Activated naive CD8-positive, alpha-beta T cell treated with anti-CD3 and anti-CD28 coated beads for 36 hours (primary cell): ENCODE results near the gene DCTN3. TPM values are rescaled to one million over a fixed set of nuclear protein-coding genes. Genes with fewer than 3 reads are reported as not detected.

Experiments used
- DNase-seq: peaks from one replicate; pipeline ENCODE4 v3.0.0; 2021
- H3K27ac Mint-ChIP-seq: one replicate; pipeline ENCODE4 v1.8.0; 2022; ENCODE audit warnings: mild to moderate bottlenecking, moderate library complexity, mixed read lengths
- H3K27me3 Mint-ChIP-seq: one replicate; pipeline ENCODE4 v1.8.0; 2022; ENCODE audit warnings: mild to moderate bottlenecking, mixed read lengths
- H3K36me3 Mint-ChIP-seq: one replicate; pipeline ENCODE4 v1.8.0; 2021; ENCODE audit warnings: mild to moderate bottlenecking, mixed read lengths
- H3K4me1 Mint-ChIP-seq: one replicate; pipeline ENCODE4 v1.8.0; 2021; ENCODE audit warnings: mixed read lengths
- H3K4me3 Mint-ChIP-seq: one replicate; pipeline ENCODE4 v1.8.0; 2022; ENCODE audit warnings: mild to moderate bottlenecking, moderate library complexity, mixed read lengths
- H3K9me3 Mint-ChIP-seq: one replicate; pipeline ENCODE4 v1.8.0; 2022; ENCODE audit warnings: mixed read lengths
- total RNA-seq, 2 experiments: library from RNA; stranded (reverse); gene quantifications; one replicate each; pipeline ENCODE4 v1.2.3, GENCODE V29; 2021

Gene DCTN3
- total RNA-seq, 2 experiments from 2014 or later, result 62.9 to 63.0 TPM

DNA sequence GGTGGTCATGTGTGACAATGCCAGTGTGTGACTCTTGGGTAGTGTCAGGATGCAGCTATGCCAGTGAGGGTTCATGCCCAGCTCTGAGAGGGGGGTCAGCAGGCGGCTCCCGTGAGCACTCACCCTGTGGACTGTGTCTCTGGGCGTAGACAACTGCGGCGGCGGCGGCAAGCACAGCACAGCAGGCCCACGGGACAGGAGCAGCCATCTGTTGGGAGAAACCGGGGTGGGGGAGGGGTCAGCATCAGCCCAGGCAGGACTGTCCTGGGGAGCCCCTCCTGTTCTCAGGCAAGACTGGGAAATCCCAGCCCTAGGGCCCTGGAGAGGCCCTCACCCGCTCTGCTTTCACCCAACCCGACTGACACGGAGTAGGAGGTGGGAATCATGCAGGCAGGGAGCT lies 51.5 kb downstream of the DCTN3 start:
- no peak for DNase-seq
- H3K4me1 Mint-ChIP-seq, result no peaks in the 10 kb centered on the region
- H3K36me3 Mint-ChIP-seq, result no peaks in the 10 kb centered on the region
- no peak overlapping the region for H3K4me3 Mint-ChIP-seq
- H3K9me3 Mint-ChIP-seq, result no peaks in the 10 kb centered on the region
- no peak overlapping the region for H3K27ac Mint-ChIP-seq
- H3K27me3 Mint-ChIP-seq, result peaks cover 24% of the 10 kb centered on the region

DNA sequence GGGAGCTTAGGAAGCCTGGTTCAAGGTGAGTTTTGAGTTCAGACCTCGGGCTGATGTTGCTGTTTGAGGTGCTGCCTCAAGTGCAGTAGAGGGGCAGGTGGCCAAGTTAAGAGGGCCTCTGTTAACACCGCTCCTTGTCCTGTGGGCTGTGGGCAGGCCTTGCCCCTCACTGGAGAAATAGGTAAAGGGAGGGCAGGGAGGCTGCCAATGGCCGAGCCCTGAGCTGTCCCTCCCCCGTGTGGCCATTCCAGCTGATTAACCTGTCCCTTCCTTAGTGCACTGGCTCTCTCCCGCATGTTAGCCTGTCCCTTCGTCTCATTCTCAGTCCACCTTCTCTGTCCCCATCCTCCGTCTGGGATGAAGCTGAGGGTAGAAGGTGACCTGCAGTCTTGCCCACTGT lies 52.2 kb downstream of the DCTN3 start:
- H3K4me1 Mint-ChIP-seq, result no peaks in the 10 kb centered on the region
- no peak overlapping the region for H3K4me3 Mint-ChIP-seq
- peaks cover 20% of the 10 kb centered on the region for H3K27me3 Mint-ChIP-seq
- no peaks in the 10 kb centered on the region for H3K36me3 Mint-ChIP-seq
- no peaks in the 10 kb centered on the region for H3K9me3 Mint-ChIP-seq
- DNase-seq, result no peak
- no peak overlapping the region for H3K27ac Mint-ChIP-seq

DNA sequence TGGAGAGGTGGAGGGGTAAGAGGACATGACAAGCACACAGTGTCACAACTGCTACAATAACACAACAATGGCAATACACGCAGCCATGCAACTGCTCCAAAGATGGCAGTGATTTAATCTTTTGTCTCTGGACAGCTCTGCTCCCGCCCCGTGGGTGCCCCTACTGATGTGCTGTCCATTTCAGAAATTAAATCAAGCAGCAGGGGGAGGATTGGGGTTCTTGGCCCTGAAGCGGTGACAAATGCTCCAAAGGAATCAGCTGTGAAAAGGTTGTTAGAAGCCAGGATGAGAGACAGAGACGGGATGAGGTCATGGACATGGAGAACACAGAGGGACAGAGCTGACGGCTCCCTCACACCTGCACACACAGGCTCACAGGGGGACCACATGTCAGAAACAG lies 53.3 kb downstream of the DCTN3 start:
- H3K27ac Mint-ChIP-seq, result no peak overlapping the region
- no peak for DNase-seq
- H3K9me3 Mint-ChIP-seq, result no peaks in the 10 kb centered on the region
- peaks cover 20% of the 10 kb centered on the region for H3K27me3 Mint-ChIP-seq
- H3K36me3 Mint-ChIP-seq, result no peaks in the 10 kb centered on the region
- H3K4me1 Mint-ChIP-seq, result no peaks in the 10 kb centered on the region
- H3K4me3 Mint-ChIP-seq, result no peak overlapping the region

DNA sequence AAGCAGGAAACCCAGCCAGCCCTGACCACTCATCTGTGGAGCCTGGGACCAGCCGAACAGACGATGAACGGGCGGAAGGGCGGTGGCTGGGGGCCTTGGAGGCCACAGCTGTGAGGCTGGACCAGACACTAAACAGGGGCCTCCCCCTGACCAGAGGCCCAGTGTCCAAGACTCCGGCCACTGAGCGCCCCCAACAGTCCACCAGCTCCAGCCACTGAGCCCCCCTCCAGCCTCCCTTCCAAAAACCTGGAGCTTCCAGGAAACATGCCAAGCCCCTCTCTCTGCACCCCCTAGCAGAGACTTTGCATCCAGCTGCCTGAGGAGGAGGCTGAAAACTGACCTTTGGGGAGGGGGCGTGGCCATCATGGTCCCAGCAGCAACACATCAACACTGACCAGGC lies 54.0 kb downstream of the DCTN3 start:
- no peak for DNase-seq
- no peaks in the 10 kb centered on the region for H3K4me1 Mint-ChIP-seq
- no peaks in the 10 kb centered on the region for H3K9me3 Mint-ChIP-seq
- H3K36me3 Mint-ChIP-seq, result no peaks in the 10 kb centered on the region
- H3K4me3 Mint-ChIP-seq, result no peak overlapping the region
- H3K27me3 Mint-ChIP-seq, result peaks cover 20% of the 10 kb centered on the region
- no peak overlapping the region for H3K27ac Mint-ChIP-seq

DNA sequence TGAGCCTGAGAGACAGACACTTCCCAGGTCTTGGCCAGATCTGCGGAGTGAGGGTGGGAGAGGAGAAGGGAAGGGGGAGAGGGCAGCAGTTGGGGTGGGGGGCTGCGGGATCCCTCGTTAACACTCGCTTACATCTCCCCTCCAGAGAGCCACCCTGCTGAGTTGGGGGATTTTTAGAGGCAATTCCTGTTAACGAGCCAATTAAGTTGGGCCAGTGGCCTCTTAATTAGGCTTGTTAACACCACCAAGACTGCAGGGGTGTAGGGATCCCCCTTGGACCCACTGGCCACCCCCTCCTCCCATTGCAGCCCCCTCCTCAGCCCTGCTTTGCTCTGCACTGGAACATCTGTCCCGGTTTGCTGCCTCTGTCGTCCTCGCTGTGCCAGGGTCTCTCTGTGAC lies 54.4 kb downstream of the DCTN3 start:
- Mint-ChIP-seq H3K27ac (no peak overlapping the region), H3K4me3 (no peak overlapping the region)

DNA sequence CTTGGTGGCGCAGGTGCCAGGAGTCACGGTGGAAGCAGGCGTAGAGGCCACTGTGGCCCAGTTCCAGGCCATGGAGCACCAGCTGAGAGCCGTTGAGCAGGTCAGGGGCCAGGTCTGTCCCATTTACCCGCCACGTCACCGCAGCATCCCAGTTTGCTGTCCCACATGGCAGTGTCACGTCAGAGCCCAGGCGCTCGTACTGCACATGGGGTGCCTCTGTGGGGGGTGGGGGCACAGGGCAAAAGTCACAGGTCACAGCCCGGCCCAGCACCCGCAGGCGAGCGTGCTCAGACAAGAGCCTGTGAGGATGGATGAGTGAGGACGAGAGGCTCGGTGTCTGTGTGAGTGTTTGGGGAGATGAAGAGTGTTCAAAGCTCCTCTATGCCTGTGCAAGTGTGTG lies 55.7 kb downstream of the DCTN3 start:
- H3K4me3 Mint-ChIP-seq, result no peak overlapping the region
- no peaks in the 10 kb centered on the region for H3K36me3 Mint-ChIP-seq
- H3K4me1 Mint-ChIP-seq, result no peaks in the 10 kb centered on the region
- H3K27ac Mint-ChIP-seq, result no peak overlapping the region
- peaks cover 27% of the 10 kb centered on the region for H3K27me3 Mint-ChIP-seq
- no peak for DNase-seq
- no peaks in the 10 kb centered on the region for H3K9me3 Mint-ChIP-seq

More for the DNA sequence above, 54.4 kb downstream of the DCTN3 start:
- Mint-ChIP-seq H3K4me1 (no peaks in the 10 kb centered on the region), H3K27me3 (peaks cover 20% of the 10 kb centered on the region), H3K36me3 (no peaks in the 10 kb centered on the region), H3K9me3 (no peaks in the 10 kb centered on the region)
- no peak for DNase-seq

Other genes starting within 250 kb of the DCTN3 start
- 1 to 10 TPM; 3.6 to 4.4 TPM for gene MYORG, start 243.6 kb downstream of the DCTN3 start, total RNA-seq
- gene FAM219A, start 161.9 kb downstream of the DCTN3 start, total RNA-seq, result 1 to 10 TPM; 7.5 to 8.2 TPM
- not detected for gene DNAI1, start 161.7 kb downstream of the DCTN3 start, total RNA-seq
- under 1 TPM in 1 of 2 experiments, not detected in 1; 0.27 TPM for gene ENHO, start 97.5 kb downstream of the DCTN3 start, total RNA-seq
- gene CNTFR, start 30.8 kb downstream of the DCTN3 start, total RNA-seq, result not detected
- 10 to 100 TPM; 31.6 to 34.6 TPM for gene RPP25L, start 8.4 kb downstream of the DCTN3 start, total RNA-seq
- under 1 TPM in 1 of 2 experiments, not detected in 1; 0.31 TPM for gene ARID3C, start 8.6 kb upstream of the DCTN3 start, total RNA-seq
- gene SIGMAR1, start 17.3 kb upstream of the DCTN3 start, total RNA-seq, result 100 to 1,000 TPM; 111 to 113 TPM
- 10 to 100 TPM; 42.4 to 43.4 TPM for gene GALT, start 26.2 kb upstream of the DCTN3 start, total RNA-seq
- 10 to 100 TPM; 12.1 to 13.0 TPM for gene IL11RA, start 31.7 kb upstream of the DCTN3 start, total RNA-seq
- under 1 TPM in 1 of 2 experiments, not detected in 1; 0.82 TPM for gene CCL27, start 42.2 kb upstream of the DCTN3 start, total RNA-seq
- gene CCL19, start 70.8 kb upstream of the DCTN3 start, total RNA-seq, result not detected
- not detected for gene CCL21, start 89.6 kb upstream of the DCTN3 start, total RNA-seq